ENCODE data around the gene PRKAG1. TPM values are rescaled to one million over a fixed set of nuclear protein-coding genes. Genes with fewer than 3 reads are reported as not detected.

PRKAG1 gene
- total RNA-seq, 1 experiment from 2014 or later = 41.6 TPM

DNA sequence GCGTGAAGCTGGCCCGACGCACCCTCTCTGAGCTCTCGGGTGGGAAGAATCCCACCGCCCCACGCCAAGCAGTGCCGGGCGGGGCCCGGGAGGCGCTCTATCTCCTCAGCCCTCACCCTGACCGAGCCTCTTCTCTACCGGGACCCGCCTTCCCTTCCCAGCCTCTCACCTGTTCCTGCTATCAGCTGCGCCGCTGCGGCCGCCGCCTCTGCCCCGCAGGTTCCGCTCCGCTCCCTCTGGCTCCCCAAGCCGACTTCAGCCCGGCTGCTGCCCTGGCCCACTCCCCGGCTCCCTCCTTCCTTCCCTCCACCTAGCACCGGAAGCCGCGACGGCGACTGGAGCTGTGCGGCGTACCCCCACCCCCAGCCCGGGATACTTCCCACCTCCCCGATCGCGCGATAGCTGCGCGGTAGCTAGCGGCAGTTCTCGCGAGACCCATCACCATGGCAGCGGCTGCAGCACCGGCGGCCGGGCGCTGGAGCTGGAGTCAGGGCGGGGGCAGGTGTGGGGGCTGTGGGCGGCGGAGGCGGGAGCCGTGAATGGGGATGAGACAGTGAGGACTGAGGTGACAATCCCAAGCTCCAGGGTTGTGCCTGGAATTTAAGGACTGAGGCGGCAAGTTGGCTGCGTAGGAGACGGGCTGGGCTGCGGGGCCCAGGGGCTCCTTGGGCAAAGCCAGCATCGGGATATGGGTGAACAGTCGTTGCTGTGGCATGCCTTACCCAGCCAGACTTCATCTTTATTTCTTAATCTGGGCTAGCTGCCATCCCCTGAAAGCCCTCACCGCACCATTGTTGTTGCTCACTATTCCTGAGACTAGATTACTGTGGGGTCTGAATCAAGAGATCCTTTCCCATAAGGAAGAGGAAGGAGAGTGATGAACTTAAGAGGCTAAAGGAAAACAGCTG lies 61.2 kb downstream of the PRKAG1 start, which contains the start of gene ARF3 (continued):
- TF ChIP-seq, protein P1, sequence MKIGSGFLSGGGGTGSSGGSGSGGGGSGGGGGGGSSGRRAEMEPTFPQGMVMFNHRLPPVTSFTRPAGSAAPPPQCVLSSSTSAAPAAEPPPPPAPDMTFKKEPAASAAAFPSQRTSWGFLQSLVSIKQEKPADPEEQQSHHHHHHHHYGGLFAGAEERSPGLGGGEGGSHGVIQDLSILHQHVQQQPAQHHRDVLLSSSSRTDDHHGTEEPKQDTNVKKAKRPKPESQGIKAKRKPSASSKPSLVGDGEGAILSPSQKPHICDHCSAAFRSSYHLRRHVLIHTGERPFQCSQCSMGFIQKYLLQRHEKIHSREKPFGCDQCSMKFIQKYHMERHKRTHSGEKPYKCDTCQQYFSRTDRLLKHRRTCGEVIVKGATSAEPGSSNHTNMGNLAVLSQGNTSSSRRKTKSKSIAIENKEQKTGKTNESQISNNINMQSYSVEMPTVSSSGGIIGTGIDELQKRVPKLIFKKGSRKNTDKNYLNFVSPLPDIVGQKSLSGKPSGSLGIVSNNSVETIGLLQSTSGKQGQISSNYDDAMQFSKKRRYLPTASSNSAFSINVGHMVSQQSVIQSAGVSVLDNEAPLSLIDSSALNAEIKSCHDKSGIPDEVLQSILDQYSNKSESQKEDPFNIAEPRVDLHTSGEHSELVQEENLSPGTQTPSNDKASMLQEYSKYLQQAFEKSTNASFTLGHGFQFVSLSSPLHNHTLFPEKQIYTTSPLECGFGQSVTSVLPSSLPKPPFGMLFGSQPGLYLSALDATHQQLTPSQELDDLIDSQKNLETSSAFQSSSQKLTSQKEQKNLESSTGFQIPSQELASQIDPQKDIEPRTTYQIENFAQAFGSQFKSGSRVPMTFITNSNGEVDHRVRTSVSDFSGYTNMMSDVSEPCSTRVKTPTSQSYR (CRISPR knock-in tag; IDR thresholded peaks at IDR 0.05) = peak; percentile 83
- TF ChIP-seq ZBTB21 (CRISPR knock-in tag; IDR thresholded peaks at IDR 0.05; ENCODE audit: borderline replicate concordance) (peak; percentile 35; the same call in 1 of the 2 replicates), FOXP1 (CRISPR knock-in tag; IDR thresholded peaks at IDR 0.05; ENCODE audit: borderline replicate concordance) (peak; percentile 40; the same call in 1 of the 2 replicates)
- TF ChIP-seq, protein P2, sequence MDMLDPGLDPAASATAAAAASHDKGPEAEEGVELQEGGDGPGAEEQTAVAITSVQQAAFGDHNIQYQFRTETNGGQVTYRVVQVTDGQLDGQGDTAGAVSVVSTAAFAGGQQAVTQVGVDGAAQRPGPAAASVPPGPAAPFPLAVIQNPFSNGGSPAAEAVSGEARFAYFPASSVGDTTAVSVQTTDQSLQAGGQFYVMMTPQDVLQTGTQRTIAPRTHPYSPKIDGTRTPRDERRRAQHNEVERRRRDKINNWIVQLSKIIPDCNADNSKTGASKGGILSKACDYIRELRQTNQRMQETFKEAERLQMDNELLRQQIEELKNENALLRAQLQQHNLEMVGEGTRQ (CRISPR knock-in tag; IDR thresholded peaks at IDR 0.05) = peak; percentile 27; the same call in 1 of the 2 replicates
- TF ChIP-seq, protein P3, sequence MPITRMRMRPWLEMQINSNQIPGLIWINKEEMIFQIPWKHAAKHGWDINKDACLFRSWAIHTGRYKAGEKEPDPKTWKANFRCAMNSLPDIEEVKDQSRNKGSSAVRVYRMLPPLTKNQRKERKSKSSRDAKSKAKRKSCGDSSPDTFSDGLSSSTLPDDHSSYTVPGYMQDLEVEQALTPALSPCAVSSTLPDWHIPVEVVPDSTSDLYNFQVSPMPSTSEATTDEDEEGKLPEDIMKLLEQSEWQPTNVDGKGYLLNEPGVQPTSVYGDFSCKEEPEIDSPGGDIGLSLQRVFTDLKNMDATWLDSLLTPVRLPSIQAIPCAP (CRISPR knock-in tag; IDR thresholded peaks at IDR 0.05) = no peak

DNA sequence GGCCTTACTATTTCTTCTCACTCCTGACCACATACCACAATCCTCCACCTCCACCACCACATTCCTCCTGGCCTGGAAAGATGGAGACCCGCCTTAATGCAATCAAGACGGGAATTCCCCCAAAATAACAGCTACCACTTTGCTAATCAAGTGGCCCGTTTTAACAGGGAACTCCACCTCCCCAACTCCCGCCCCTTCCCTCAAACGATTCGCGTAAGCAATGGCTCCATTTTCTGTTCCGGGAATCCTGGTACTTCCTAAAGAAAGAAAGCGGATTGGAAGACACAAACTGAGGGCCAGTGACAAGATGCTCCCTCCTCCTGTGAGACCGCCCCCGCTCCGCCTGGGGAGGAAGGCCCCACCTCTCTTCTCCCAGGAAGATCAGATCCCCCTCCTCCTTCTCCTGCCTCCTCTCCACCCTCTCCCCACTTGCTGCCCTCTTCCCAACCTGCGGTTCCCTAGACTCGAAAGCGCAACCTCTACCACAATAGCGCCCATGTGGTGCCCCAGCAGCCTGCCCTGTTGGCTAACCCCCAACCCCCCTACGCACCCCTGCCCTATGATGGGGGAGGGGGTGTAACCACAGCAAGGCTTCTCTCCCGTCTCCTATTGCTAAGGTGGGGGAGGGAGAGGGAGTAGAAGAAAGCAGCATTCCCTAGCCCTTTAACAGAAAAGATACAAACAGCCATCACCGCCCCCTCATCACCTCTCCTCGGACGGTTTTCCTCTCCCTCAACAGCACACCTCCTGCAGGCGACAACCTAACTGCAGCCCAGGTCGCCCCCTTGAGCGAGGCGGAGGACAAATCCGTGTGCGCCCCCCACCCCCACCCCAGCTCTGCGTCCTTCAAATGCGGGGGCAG lies 62.1 kb downstream of the PRKAG1 start:
- ChIA-PET CTCF (interaction anchor here (0.9 to 3.6 kb wide), 20 partner anchors 10 to 203 kb away, joined by 3 to 38 read pairs (median 9); partner anchors contain the start of genes FKBP11, WNT1 and WNT10B), POLR2A (interaction anchor here (0.9 to 2.2 kb wide), 10 partner anchors 9 to 104 kb away, joined by 3 to 10 read pairs (median 5); partner anchors contain the start of genes DDX23, FKBP11 and WNT10B)
- ATAC-seq (peak; percentile 79), DNase-seq (ENCODE audit: low spot score) (peak; percentile 87)
- Mint-ChIP-seq H3K27ac (peak overlapping the region; percentile 97), H3K36me3 (peaks cover 19% of the 10 kb centered on the region), H3K4me1 (peaks cover 31% of the 10 kb centered on the region), H3K27me3 (ENCODE audit: low read depth) (peaks cover 7% of the 10 kb centered on the region; the same call in 1 of the 2 replicates), H3K4me3 (peak overlapping the region; percentile 95), H3K9me3 (no peaks in the 10 kb centered on the region)
- TF ChIP-seq, protein P4, sequence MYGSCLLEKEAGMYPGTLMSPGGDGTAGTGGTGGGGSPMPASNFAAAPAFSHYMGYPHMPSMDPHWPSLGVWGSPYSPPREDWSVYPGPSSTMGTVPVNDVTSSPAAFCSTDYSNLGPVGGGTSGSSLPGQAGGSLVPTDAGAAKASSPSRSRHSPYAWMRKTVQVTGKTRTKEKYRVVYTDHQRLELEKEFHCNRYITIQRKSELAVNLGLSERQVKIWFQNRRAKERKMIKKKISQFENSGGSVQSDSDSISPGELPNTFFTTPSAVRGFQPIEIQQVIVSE (CRISPR knock-in tag; IDR thresholded peaks at IDR 0.05; ENCODE audit: borderline replicate concordance) = no peak
- no peak for TF ChIP-seq SOX15 (CRISPR knock-in tag; IDR thresholded peaks at IDR 0.05)
- TF ChIP-seq RORB (CRISPR knock-in tag; IDR thresholded peaks at IDR 0.05) = no peak
- TF ChIP-seq, protein P5, sequence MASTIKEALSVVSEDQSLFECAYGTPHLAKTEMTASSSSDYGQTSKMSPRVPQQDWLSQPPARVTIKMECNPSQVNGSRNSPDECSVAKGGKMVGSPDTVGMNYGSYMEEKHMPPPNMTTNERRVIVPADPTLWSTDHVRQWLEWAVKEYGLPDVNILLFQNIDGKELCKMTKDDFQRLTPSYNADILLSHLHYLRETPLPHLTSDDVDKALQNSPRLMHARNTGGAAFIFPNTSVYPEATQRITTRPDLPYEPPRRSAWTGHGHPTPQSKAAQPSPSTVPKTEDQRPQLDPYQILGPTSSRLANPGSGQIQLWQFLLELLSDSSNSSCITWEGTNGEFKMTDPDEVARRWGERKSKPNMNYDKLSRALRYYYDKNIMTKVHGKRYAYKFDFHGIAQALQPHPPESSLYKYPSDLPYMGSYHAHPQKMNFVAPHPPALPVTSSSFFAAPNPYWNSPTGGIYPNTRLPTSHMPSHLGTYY (CRISPR knock-in tag; IDR thresholded peaks at IDR 0.05) = no peak
- TF ChIP-seq, protein P6, sequence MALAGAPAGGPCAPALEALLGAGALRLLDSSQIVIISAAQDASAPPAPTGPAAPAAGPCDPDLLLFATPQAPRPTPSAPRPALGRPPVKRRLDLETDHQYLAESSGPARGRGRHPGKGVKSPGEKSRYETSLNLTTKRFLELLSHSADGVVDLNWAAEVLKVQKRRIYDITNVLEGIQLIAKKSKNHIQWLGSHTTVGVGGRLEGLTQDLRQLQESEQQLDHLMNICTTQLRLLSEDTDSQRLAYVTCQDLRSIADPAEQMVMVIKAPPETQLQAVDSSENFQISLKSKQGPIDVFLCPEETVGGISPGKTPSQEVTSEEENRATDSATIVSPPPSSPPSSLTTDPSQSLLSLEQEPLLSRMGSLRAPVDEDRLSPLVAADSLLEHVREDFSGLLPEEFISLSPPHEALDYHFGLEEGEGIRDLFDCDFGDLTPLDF (CRISPR knock-in tag; IDR thresholded peaks at IDR 0.05) = no peak
- no peak for TF ChIP-seq CREM (CRISPR knock-in tag; IDR thresholded peaks at IDR 0.05)
- TF ChIP-seq, protein P7, sequence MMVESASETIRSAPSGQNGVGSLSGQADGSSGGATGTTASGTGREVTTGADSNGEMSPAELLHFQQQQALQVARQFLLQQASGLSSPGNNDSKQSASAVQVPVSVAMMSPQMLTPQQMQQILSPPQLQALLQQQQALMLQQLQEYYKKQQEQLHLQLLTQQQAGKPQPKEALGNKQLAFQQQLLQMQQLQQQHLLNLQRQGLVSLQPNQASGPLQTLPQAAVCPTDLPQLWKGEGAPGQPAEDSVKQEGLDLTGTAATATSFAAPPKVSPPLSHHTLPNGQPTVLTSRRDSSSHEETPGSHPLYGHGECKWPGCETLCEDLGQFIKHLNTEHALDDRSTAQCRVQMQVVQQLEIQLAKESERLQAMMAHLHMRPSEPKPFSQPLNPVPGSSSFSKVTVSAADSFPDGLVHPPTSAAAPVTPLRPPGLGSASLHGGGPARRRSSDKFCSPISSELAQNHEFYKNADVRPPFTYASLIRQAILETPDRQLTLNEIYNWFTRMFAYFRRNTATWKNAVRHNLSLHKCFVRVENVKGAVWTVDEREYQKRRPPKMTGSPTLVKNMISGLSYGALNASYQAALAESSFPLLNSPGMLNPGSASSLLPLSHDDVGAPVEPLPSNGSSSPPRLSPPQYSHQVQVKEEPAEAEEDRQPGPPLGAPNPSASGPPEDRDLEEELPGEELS (CRISPR knock-in tag; IDR thresholded peaks at IDR 0.05) = no peak
- 0 out of 2 replicates have a peak, but pooled peaks have one; percentile 9 for TF ChIP-seq TP53 (CRISPR knock-in tag; IDR thresholded peaks at IDR 0.05)
- peak; percentile 27; the same call in 1 of the 2 replicates for TF ChIP-seq SP1 (CRISPR knock-in tag; conservative IDR thresholded peaks at IDR 0.05)
- TF ChIP-seq ETV6 (CRISPR knock-in tag; IDR thresholded peaks at IDR 0.05) = peak; percentile 54; the same call in 1 of the 2 replicates
- TF ChIP-seq CBFB (CRISPR knock-in tag; IDR thresholded peaks at IDR 0.05; ENCODE audit: low read depth) = no peak
